ENCODE measurements around the gene SLC16A5.

GRCh38 chr17:75068750-75069149 is 19.0 kb upstream of the SLC16A5 start:
- TF ChIP-seq CTCF (IDR thresholded peaks at IDR 0.05) = no peak
- TF ChIP-seq POLR2A (IDR thresholded peaks at IDR 0.05) = no peak
